ENCODE results near the gene BIRC3.

The BIRC3 gene

DNA sequence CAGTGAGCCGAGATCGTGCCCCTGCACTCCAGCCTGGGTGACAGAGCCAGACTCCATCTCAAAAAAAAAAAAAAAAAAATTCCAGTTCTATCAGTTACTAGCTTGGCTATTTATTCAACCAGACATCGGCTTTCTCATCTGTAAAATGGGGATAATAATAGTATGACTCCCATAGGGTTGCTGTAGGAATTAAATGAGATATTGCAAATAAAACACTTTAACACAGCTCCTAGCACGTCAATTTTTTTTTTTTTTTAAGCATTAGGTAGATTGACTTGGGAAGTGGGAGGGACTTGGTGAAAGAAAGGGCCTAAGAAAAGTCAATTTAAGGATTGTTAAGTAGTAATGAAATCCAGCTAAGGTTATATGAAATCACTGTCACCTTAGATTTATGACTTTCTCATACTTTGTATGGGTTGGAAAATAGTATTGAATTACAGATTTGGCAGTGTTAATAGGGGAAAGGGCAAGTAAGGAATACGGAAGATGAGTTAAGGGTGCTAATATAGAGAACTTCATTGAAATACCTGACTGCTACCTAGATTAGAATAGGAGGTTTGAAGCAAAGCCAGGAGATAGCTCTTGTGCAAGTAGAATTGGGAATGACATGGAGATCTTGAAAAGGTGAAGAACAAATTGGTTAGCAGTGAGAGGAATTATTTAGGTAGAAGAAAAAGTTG, 58.6 kb downstream of the BIRC3 start:
- no peak for DNase-seq (ENCODE audit: low spot score)

GRCh38 chr11:102377891-102378290, 60.6 kb downstream of the BIRC3 start:
- no peak for DNase-seq (ENCODE audit: low spot score)

- DNase-seq (ENCODE audit: low spot score) = no peak
Measured at GRCh38 chr11:102378818-102379217, 61.5 kb downstream of the BIRC3 start.

DNA sequence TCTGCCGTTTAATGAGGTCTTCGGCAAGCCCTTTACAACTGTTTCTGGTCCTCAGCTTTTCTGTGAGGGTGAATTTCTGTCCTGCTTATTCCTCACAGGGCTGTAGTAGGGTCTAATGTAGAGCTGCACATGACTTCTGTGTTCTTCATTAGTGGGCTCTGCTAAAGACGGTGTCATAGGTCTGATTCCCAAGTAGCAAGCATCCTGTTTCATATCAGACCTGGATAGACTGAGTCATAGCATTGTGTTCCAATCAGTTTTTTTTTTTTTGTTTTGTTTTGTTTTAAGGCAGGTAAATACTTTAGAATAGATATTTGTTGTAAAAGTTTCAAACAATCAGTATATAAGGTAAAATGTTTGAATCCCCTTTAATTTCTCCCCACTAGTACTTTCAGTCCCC, 65.1 kb downstream of the BIRC3 start:
- DNase-seq (ENCODE audit: low spot score) = no peak

GRCh38 chr11:102383839-102384238, 66.6 kb downstream of the BIRC3 start:
- DNase-seq (ENCODE audit: low spot score) = no peak

DNA sequence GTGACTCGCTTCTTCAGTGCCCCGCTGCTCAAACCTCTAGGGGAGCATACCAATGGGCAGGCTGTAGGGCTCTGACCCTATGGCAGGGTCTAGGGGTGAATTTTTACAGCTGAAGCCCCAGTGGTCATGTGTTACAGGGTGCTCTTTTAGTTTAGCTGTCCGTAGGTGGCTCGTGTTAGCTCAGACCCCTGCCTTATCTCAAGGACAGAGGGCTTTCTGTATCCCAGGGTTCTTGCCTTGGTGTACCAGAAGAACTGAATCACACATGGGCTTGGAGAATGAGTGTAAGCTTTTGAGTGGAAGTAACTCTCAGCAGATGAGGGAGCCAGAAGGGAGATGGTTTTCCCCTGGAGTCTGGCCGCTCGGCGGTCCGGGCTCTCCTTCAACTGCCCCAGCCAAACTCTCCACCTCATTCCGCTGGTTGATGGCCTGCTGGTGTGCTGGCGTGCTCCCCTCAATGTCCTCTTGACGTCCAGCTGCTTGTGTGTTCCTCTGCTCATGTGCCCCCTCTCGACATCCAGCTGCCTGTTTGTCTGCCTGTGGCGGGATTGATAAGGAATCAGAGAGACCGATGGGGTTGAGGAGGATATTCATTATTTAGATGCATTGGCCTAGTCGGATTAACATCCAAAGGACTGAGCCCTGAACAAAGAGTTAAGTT, 67.3 kb downstream of the BIRC3 start:
- no peak for DNase-seq (ENCODE audit: low spot score)

DNA sequence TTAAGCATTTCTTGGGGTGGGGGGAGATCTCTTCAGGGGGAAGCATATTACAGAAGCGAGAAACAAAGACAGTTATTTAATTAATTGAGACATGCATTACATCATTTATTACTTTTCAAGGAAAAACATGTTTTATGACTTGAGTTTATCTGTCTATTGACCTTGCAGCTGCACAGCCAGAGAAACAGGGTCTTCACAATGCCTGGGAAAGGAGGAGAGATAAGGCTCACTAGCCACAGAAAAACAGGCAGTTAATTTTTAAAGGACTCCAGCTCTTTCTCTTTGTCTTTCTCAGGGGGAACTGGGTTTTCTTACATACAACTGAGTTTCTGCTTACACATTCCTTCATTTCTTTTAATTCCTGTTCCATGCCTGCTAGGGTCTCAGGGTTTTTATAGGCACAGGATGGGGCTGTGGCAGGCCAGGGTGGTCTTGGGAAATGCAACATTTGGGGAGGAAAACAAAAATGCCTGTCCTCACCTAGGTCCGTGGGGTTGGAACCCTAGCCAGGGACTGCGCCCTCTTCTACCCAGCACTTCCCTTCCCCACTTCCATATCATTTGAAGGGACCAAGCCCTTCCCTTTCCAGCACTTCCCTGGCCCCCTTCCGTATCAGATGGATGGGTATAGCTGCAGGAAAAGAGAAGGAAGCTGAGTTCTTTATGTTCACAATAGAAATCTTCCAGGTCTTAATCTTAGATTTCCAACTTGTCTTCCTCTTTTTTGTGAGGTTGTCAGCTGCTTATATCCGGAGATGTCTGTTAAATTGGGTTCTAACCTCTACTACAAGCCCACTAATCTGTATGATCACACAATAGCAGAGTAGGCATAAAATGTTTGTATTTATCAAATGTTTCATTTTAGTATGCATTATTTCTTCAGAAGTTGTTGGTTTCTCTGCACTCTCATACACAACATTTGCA, 68.1 kb downstream of the BIRC3 start:
- no peak for DNase-seq (ENCODE audit: low spot score)

- DNase-seq (ENCODE audit: low spot score) = no peak
Measured at GRCh38 chr11:102386136-102386734, 69.0 kb downstream of the BIRC3 start.

GRCh38 chr11:102387043-102387781, 69.9 kb downstream of the BIRC3 start:
- no peak for DNase-seq (ENCODE audit: low spot score)
